Stomach (tissue), 4 donors: ENCODE measurements around the gene DDT.
"Not testable (repeated sequence)": the region's sequence is repeated elsewhere in the genome, so short reads cannot be mapped to it uniquely, and the experiment has no call there.

Experiments
- EP300 ChIP-seq: sonication (generic); formaldehyde crosslinking; IDR thresholded peaks from one replicate; pipeline ENCODE4 v1.6.1; 2017; ENCODE audit warnings: antibody characterized with exemption
- TF ChIP-seq, protein P1 (sequence below), 7 experiments: fragments of 450-650 bp in 4 of 7; fragments of 200-600 bp in 3 of 7; sonication (generic) in 3 of 7; IDR thresholded peaks; one replicate each; pipeline ENCODE4 v1.5.1; 2016 to 2019; ENCODE audit warnings: antibody characterized with exemption in 7 of 7, control low read depth in 2 of 7, mild to moderate bottlenecking in 1 of 7

DNA sequence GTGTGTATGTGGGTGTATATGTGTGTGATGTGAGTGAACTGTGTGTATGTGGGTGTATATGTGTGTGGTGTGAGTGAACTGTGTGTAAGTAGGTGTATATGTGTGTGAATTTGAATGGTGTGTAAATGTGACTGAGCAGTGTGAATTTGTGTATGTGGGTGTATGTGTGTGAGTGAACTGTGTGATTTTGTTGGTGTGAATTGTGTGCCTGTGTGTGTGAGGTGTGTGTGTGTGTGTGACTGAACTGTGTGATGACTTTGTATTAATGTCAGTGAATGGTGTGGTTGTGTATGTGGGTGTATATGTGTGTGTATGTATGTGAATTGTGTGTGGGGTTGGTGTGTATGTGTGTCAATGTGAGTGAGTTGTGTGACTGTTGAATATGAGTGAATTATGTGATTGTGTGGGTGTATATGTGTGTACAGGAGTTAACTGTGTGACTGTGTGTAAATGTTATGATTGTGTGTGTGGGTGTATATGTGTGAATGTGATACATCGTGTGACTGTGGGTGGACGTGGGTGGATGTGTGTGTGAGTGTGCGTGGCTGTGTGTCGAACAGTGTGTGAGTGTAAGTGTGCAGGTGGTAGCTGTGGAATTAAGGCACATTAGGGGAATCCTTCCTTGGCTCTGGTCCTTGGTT, 12.4 kb upstream of the DDT start:
- TF ChIP-seq, protein P1, sequence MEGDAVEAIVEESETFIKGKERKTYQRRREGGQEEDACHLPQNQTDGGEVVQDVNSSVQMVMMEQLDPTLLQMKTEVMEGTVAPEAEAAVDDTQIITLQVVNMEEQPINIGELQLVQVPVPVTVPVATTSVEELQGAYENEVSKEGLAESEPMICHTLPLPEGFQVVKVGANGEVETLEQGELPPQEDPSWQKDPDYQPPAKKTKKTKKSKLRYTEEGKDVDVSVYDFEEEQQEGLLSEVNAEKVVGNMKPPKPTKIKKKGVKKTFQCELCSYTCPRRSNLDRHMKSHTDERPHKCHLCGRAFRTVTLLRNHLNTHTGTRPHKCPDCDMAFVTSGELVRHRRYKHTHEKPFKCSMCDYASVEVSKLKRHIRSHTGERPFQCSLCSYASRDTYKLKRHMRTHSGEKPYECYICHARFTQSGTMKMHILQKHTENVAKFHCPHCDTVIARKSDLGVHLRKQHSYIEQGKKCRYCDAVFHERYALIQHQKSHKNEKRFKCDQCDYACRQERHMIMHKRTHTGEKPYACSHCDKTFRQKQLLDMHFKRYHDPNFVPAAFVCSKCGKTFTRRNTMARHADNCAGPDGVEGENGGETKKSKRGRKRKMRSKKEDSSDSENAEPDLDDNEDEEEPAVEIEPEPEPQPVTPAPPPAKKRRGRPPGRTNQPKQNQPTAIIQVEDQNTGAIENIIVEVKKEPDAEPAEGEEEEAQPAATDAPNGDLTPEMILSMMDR (IDR thresholded peaks at IDR 0.05), result not testable (repeated sequence)
- not testable (repeated sequence) for TF ChIP-seq EP300
